K562 (cell line): ENCODE data around the gene GALNT7.

Source experiments
- EP400 ChIP-seq: fragments of 450-650 bp; IDR thresholded peaks from 2 replicates; pipeline ENCODE4 v1.6.1; 2017; ENCODE audit warnings: antibody characterized with exemption, mild to moderate bottlenecking, moderate library complexity
- POLR2A ChIP-seq: fragments of 450-650 bp; conservative IDR thresholded peaks from 2 replicates; pipeline ENCODE4 v1.6.1; 2016
- POLR2AphosphoS5 ChIP-seq: IDR thresholded peaks from 2 replicates; pipeline ENCODE4 v1.6.1; 2011; ENCODE audit warnings: mild to moderate bottlenecking, low read depth, low read length, moderate library complexity; ENCODE audit not compliant: control insufficient read depth, insufficient read depth
- TF ChIP-seq, protein P1 (sequence below): sonication (generic); formaldehyde crosslinking; IDR thresholded peaks from 2 replicates; pipeline ENCODE4 v1.9.0; 2022; ENCODE audit warnings: mild to moderate bottlenecking, missing genetic modification reagents
- TF ChIP-seq, protein P2 (sequence below): fragments of 250-450 bp; sonication (Bioruptor Pico); IDR thresholded peaks from 2 replicates; pipeline ENCODE4 v1.8.0; 2021; ENCODE audit warnings: moderate library complexity, mild to moderate bottlenecking, inconsistent platforms

DNA sequence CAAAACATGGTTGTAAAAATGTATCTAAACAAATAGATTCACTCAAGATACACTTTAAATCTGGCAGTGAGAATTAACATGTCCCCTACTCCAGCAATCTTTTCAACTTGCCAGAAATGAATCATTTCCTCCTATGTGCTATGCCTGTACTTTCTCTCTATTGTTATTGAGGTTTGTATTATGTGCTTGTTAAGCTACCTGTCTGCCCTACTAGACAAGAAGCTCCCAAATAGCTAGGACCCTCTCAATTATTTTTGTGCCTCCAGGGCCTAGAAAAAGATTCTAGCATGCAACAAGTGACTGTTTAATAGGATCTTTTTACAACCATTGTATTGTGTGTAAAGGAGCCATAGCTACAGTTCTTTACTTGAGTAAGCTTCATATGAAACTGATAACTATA is 198.7 kb downstream of the GALNT7 start:
- TF ChIP-seq, protein P1, sequence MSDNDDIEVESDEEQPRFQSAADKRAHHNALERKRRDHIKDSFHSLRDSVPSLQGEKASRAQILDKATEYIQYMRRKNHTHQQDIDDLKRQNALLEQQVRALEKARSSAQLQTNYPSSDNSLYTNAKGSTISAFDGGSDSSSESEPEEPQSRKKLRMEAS (CRISPR knock-in tag), result no peak
- TF ChIP-seq POLR2A (no peak), POLR2AphosphoS5 (no peak), EP400 (no peak)
- TF ChIP-seq, protein P2, sequence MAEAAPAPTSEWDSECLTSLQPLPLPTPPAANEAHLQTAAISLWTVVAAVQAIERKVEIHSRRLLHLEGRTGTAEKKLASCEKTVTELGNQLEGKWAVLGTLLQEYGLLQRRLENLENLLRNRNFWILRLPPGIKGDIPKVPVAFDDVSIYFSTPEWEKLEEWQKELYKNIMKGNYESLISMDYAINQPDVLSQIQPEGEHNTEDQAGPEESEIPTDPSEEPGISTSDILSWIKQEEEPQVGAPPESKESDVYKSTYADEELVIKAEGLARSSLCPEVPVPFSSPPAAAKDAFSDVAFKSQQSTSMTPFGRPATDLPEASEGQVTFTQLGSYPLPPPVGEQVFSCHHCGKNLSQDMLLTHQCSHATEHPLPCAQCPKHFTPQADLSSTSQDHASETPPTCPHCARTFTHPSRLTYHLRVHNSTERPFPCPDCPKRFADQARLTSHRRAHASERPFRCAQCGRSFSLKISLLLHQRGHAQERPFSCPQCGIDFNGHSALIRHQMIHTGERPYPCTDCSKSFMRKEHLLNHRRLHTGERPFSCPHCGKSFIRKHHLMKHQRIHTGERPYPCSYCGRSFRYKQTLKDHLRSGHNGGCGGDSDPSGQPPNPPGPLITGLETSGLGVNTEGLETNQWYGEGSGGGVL (CRISPR knock-in tag), result no peak
